Raji (cell line): Measurements from ENCODE around the gene PROK2.

ENCODE experiments used
- POLR2A ChIP-seq: IDR thresholded peaks from 2 replicates; pipeline ENCODE4 v1.6.1; 2011; ENCODE audit warnings: low read depth, low read length, control low read depth; ENCODE audit not compliant: insufficient read depth

PROK2 gene, protein sequence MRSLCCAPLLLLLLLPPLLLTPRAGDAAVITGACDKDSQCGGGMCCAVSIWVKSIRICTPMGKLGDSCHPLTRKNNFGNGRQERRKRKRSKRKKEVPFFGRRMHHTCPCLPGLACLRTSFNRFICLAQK

DNA sequence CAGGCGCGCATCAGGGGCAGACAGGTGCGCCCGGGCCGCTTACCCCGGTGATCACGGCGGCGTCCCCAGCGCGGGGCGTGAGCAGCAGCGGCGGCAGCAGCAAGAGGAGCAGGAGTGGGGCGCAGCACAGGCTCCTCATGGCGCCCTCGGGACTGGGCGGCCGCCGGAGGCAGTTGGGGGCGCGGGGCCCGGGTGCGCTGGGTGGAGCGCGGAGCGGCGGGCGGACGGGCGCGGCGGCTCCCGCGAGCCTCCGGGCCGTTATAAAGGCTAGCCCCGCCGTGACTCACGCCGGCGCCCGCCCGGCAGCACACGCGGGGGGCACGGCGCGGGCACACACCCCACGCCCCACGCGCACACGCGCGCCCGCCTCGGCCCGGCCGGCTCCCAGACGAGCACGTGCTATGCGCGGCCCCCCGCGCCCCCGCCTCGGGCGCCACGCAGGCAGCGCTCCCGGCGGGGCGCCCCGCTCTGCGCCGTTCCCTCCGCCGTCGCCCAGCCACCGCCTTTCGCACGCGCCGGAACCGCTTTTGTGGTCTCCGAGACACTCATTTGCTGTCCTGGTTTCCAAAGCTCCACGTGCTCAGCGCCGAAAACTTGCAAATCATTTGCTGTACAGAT is at the start of gene PROK2:
PROK2 (minus strand) TSS at position 235 of the 618 bp plus-strand sequence; CDS start at position 139, 96 bp downstream.
- no peak for TF ChIP-seq POLR2A

DNA sequence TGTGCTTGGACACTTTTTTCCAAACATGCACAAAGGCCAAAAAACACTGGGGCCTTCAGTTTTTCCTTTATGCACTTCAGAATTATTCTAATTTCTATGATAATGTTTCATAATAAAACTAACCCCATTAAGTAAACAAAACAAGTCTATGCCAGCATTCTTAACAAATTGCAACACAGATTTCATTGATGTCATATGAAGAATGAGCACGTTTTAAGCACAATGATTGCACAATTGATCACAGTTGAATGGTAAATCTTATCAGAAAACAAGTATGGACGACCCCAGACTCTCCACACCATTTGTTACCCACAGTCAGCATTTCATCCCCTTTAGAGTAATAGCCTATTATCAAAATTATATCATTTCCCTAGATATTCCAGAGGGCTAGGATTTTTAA is 46.7 kb upstream of the PROK2 start:
- TF ChIP-seq POLR2A, result no peak

DNA sequence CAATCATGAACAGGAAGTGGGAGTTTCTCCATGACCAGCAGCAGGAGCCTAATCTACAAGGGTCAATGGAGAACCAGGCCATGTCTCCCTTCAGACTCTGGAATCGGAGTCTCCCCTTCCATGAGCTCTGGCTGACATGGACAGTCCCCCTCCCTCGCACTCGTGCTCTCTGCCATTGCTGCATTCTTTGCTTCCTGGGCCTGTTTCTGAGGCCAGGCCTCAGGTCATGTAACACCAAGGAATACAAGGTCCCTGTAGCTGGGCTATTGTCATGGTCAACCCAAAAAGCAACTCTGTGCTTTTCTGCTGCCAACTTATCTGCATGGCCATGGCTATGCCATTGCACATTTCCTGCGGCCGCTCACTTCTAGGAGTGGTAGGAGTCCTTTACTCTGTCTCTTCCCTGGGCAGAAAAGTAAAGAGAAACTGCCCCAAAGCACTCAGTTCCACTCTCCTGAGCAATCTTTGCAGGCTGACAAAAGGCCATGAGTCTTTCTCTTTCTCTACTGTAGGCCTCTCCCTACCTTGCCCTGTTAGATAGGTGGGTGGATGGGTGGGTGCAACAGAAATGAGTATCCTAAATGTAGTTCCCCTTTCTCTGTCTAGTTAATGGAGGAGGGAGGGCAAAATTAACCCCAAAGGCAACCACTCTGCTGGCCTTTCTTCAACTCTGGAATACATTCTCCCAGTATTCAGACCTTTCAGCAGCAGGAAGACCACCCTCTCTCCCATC is 40.8 kb upstream of the PROK2 start:
- TF ChIP-seq POLR2A, result no peak

DNA sequence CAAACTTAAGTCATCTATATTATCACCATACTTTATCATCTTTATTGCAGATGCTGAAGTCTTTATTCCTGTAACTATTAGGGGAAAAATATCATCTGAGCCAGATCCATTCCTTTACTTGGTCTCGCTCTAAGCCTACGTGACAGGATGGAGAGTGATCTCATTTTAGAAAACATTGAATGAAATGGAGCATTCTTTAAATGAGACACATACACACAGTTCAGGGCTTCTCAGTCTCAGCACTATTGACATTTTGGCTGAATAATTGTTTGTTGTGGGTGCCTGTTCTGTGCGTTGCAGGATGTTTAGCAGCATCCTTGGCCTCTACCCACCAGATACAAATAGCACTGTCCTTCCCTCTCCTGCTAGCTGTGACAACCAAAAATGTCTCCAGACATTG is 36.2 kb upstream of the PROK2 start:
- no peak for TF ChIP-seq POLR2A

DNA sequence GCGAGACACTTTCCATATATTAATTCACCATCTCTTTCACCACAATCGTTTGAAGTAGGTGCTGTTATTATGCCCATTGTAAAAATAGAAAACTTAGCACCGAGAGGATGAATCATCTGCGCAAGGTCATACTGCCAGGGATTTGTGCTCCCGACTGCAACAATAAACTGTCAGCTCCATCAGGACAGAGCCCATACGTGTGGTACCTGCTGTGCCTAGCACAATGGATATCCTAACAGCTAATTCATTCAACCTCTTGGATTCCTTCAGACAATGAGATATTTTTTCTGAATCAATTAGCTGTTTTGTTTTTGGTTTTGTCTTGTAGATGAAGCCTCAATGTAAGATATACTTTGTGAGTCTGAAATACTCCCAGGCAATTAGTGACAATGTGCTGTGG is 32.3 kb upstream of the PROK2 start:
- no peak for TF ChIP-seq POLR2A

DNA sequence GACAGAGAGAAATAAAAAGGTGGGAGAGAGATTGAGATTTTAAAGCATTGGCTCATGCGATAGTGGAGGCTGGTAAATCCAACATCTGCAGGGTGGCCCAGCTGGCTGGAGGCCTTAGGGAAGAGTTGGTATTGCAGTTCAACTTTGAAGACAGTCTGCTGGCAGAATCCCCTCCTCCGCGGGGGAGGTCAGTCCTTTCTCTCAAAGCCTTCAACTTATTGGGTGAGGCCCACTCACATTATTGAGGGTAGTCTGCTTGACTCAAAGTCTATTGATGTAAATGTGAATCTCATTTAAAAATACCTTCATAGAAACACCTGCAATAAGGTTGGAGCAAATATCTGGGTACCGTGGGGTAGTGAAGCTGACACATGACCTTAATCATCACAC is 31.8 kb upstream of the PROK2 start:
- TF ChIP-seq POLR2A, result no peak

DNA sequence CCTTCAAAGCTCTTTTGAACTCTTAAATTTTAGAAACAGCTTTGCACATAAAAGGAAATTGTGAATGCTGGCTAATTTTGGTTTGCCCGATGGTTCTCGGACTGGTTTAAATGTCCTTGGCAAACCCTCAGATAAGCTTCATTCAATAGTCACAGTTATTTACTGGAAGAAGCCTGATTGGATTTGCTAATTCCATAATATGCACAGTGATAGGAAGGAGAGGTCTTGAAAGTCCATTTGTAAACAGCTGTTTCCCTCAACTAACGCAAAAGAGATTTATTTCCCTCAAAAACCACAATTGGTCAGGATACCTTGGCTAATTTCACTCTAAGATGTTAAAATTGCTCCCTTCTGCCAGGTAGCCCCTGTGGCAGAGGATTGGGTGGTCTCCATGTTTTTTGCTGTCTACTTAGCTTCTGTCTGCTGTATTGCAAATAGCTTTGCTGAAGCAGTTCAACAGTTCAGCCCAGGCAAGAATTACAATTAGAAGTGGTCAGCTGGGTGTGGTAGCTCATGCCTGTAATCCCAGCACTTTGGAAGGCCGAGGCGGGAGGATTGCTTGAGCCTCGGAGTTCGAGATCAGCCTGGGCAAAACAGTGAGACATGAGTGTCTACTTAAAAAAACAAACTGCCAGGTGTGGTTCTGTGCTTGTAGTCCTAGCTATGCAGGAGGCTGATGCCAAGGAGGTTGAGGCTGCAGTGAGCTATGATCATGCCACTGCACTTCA is 30.6 kb upstream of the PROK2 start:
- TF ChIP-seq POLR2A, result no peak

DNA sequence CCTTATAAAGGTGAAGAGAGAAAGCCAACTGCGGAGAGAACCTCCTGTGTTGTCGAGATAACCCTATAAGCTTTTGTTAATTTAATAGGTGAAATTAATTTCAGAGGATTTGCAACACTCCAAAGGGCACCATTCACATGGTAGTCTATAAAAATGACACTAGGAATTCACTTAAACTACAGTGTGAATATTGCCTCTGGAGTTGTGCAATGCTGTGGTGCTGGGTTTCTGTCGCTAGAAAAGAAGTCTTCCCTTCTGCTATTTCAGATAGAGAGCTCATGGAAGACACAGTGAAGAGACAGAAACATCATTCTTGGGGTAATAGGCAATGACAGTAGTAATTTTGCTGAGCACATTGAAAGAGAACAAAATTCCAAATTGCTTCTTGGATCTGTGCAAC is 28.8 kb upstream of the PROK2 start:
- TF ChIP-seq POLR2A, result no peak

DNA sequence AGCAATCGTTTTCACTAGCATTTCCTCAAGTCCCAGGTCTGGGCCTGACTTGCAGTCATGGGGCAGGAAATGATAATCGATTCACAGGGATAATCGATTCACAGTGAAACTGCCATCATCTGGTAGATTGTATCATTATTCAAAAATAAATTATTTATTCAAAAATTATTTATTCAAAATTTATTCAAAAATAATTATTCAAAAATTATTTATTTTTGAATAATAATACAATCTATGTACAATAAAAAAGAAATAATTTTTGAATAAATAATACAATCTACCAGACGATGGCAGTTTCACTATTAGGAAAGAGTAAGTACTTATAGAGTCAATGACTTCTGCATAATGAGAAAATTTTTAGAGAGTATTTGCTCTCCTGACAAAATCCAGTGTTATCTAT is 28.1 kb upstream of the PROK2 start:
- no peak for TF ChIP-seq POLR2A

DNA sequence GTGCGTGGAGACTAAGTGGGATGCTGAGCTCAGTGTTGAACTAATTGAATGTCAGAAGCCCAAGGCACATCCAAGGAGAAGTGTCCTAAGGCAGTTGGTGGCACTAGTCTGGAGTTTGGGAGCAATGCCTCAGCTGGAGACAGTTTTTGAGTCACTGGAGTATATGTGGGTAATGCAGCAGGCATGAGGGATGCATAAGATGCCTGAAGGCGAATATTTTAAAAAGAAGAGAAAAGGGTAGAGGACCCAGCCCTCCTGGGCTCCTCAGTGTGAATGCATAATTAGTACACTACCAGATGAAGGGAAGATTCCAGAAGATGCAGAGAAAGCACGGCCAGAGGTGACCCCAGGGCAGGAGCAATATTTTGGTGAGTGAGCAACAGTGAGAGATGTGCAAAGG is 25.1 kb upstream of the PROK2 start:
- TF ChIP-seq POLR2A, result no peak

DNA sequence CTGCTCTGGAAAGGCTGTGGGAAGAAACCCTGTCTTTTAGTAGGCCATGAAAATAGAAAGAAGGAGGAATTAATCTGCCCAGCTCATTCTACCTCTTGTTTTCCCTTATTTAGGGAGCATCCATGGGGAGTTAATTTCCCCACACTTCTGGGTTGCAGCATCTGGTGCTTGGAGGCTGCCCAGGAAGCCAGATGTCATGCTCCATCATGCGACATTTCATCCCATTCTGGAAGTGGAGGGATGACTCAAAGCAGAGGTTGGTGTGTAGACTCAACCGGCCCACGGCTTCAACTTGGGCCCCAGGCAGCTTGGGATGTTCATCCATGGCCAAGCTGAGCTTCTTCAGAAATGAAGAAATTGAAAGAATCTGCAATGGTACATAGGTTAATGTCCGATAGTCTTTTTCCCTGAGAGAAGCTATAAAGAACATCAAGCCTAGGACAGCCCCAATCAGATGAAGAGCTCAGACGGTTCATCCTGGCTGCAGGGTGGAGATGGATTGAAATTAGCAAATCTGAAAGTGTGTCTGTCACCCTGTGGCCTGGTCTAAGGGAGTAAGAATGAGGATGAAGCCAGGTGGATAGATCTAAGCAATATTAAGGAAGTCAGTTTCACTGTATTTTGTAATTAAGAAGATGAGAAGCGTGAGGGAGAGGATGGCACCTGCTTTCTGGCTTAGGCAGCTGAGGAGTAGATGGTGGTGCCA is 24.5 kb upstream of the PROK2 start:
- no peak for TF ChIP-seq POLR2A

DNA sequence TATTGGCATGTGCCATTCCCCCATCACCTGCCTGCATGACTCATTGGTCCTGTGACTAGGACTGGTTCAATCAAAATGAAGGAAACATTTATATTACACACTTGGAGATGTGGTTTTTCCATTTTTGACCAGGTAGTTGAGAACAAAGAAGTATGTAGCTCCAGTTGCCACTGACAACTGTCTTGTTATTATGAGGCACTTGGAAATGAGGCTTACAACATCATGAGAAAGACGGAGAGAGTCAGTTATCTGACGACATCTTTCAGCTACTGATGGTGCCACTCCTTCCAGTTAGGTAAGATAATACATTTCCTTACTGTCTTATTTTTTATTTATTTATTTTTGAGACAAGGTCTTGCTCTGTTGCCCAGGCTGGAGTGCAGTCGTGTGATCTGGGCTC is 21.8 kb upstream of the PROK2 start:
- TF ChIP-seq POLR2A, result no peak

DNA sequence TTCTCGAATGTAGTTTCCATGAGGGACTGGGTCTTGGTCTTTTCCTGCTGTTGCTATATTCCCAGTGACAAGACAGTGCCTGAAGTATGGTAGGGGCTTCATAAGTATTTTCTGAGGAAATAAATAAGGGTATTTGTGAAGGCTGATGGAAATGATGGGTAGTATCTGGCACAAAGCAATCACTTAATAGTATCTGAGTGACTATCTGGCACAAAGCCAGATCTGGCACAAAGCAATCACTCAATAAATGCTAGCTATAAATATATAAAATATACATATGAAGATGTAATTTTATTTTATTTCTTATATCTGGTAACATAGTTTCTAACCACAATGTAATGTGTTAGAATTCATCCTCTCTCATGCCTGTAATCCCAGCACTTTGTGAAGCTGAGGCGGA is 20.7 kb upstream of the PROK2 start:
- no peak for TF ChIP-seq POLR2A

DNA sequence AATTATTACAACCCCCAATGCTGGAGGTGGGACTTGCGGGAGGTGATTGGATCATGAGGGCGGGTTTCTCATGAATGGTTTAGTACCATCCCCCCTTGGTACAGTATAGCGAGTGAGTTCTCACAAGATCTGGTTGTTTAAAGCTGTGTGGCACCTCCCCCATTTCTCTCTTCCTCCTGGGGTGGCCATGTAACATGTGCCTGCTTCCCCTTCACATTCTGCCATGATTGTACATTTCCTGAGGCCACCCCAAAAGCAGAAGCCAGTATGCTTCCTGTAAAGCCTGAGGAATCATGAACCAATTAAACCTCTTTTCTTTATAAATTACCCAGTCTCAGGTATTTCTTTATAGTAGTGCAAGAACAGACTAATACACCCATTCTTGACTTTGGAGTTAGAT is 20.3 kb upstream of the PROK2 start:
- TF ChIP-seq POLR2A, result no peak

DNA sequence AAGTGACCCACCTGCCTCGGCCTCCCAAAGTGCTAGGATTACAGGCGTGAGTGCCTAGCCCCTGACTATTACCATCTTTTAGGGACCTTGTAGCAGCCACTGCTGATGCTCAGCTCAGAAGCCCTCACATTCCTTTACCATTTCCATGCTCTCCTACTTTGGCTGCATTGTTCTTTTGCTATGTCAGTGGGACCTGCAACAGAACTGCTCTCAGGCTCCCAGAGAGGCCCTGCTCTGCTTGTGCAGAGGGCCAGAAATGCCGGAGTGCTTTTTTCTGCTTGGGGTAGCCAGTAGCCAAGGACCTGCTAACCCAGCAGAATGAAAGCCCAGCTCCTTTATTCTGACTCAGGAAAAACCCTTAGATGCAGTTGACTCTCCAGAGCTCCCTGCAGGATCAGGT is 18.3 kb upstream of the PROK2 start:
- TF ChIP-seq POLR2A, result no peak
